Measurements from ENCODE around the gene PLXNB2.

The PLXNB2 gene

DNA sequence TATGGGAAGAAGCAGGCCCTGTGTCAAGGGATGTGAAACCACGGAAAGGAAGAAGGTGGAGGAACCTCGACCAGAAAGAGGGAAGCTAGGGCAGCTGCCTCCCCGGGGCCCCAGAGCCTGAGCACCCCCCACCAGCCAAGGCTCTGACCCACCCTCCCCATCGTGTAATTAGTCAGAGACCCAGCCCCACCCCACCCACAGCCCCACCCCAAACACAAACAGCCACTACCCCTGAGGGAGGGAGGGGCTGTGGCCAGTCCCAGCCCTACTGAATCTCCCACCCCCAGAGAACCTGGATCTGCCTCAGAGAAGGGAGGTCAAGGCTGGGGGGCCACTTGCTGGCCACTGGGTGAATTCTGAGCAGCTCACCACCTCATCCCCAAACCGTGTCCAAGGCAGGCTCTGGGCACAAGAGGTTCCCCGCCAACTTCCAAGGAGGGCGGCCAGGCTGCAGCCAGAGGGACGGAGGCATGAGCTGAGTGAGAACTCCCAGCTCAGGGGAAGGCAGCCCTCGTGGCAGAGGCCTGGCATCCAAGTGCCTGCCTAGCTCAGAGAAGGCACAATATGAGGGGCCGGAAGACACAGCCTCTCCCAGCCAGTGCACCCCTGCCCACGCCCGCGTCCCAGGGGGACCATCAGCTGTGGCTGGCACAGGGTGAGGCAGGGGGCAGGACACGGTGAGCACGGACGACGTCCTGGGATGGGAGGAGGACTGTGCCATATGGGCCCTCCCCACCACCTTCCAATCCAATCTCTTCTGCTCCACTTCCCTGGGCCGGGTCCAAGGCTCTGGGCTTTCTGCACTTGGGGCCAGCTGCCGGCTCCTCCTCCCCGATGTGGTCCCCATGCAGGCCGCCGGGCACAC is 2.7 kb downstream of the PLXNB2 start:
- peak overlapping the region; percentile 97 for H3K4me3 ChIP-seq (ENCODE audit: low read length)
- no peak overlapping the region for H2AFZ ChIP-seq (ENCODE audit: low read depth, low read length)
- H3K36me3 ChIP-seq (ENCODE audit: insufficient read depth, low read length) = peaks cover 26% of the 10 kb centered on the region
- no peaks in the 10 kb centered on the region for H3K27me3 ChIP-seq (ENCODE audit: insufficient read depth, low read length)
- peaks cover 49% of the 10 kb centered on the region for H3K4me1 ChIP-seq (ENCODE audit: insufficient read depth, low read length)
- H3K9me3 ChIP-seq (ENCODE audit: low read length) = no peaks in the 10 kb centered on the region

DNA sequence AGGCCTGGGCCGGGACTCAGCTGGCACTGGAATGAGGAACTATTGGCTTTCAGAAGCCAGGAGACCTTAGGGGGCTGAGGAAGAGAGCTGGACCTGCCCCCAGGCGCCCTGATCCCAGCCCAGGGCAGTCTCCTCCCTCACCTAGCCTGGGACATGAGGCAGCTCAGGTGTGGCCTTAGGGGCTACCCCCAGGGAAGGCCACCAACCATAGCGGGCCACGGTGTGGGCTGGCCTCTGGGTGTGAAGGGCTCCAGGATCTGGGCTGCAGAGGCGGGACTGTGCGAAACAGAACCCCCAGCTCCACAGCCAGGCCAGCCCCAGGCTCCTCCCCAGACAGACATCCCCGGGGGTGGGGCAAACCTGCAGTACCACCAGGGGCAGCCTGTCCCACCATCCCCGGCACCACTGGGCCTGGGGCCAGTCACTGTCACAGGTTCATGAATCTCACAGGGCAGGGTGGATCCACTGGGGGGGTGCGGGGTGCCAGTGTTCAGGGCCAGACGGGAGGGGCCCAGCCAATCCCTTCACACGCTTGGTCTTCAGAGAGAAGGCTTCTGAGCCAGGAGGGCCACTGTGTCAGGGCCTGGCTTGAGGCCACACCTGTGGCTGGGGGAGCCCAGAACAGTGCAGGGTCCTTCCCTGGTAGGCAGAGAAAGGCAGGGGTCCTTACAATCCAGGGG is 3.5 kb downstream of the PLXNB2 start:
- H2AFZ ChIP-seq (ENCODE audit: low read depth, low read length) = no peak overlapping the region
- no peaks in the 10 kb centered on the region for H3K27me3 ChIP-seq (ENCODE audit: insufficient read depth, low read length)
- no peak overlapping the region for H3K4me3 ChIP-seq (ENCODE audit: low read length)
- H3K36me3 ChIP-seq (ENCODE audit: insufficient read depth, low read length) = peaks cover 26% of the 10 kb centered on the region
- peaks cover 43% of the 10 kb centered on the region for H3K4me1 ChIP-seq (ENCODE audit: insufficient read depth, low read length)
- no peaks in the 10 kb centered on the region for H3K9me3 ChIP-seq (ENCODE audit: low read length)

GRCh38 chr22:50303515-50303847 is 4.0 kb downstream of the PLXNB2 start:
- Histone ChIP-seq H2AFZ (ENCODE audit: low read depth, low read length) (no peak overlapping the region), H3K36me3 (ENCODE audit: insufficient read depth, low read length) (peaks cover 26% of the 10 kb centered on the region), H3K4me3 (ENCODE audit: low read length) (no peak overlapping the region), H3K27me3 (ENCODE audit: insufficient read depth, low read length) (no peaks in the 10 kb centered on the region), H3K4me1 (ENCODE audit: insufficient read depth, low read length) (peaks cover 38% of the 10 kb centered on the region), H3K9me3 (ENCODE audit: low read length) (no peaks in the 10 kb centered on the region)

DNA sequence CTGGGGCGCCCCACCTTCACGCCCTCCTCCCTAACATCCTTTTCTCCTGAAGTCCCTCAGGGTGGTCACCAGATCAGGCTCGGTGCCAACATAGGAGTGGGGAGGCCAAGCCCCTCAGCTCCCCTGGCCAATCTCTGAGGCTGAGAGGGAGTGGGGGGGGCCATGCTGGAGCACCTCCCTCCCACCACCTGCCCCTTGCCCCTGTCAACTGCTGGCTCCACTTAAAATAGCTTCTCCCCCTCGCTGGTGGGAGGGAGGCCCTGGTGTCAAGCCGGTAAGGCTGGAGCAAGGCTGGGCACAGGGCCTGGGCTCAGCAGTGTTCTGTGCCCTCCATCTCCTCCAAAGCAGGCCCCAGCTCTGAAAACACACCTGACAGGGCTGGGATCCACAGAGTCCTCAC is 4.9 kb downstream of the PLXNB2 start:
- H3K4me1 ChIP-seq (ENCODE audit: insufficient read depth, low read length) = peaks cover 31% of the 10 kb centered on the region

DNA sequence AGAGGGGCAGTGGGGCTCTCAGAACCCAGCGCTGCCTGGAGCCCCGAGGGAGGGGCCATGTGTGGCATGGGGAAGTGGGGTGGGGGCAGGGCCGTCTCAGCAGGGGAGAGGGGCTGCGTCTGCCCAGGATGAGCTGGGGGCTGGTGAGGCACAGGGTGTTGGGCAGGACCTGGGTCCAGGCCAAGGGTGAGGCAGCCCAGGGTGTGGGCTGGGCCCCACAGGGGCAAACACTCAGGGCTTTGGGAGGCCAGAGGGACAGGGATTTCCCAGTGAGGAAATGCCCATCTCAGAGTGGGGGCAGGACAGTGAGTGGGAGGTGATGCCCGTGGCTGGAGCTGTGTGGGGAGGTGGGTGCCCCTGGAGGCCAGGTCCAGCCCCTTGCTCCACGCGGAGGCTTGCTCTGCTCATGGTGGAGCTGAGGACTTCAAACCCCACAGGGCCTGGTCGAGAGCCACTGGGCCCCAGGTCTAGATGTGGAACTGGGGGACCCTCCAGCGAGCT is 5.4 kb downstream of the PLXNB2 start:
- no peaks in the 10 kb centered on the region for H3K9me3 ChIP-seq (ENCODE audit: low read length)
- H3K4me3 ChIP-seq (ENCODE audit: low read length) = no peak overlapping the region
- H3K27me3 ChIP-seq (ENCODE audit: insufficient read depth, low read length) = no peaks in the 10 kb centered on the region
- H3K4me1 ChIP-seq (ENCODE audit: insufficient read depth, low read length) = peaks cover 31% of the 10 kb centered on the region
- no peak overlapping the region for H2AFZ ChIP-seq (ENCODE audit: low read depth, low read length)
- peaks cover 26% of the 10 kb centered on the region for H3K36me3 ChIP-seq (ENCODE audit: insufficient read depth, low read length)

More for the DNA sequence above, 4.9 kb downstream of the PLXNB2 start:
- no peaks in the 10 kb centered on the region for H3K9me3 ChIP-seq (ENCODE audit: low read length)
- no peak overlapping the region for H3K4me3 ChIP-seq (ENCODE audit: low read length)
- no peaks in the 10 kb centered on the region for H3K27me3 ChIP-seq (ENCODE audit: insufficient read depth, low read length)
- H3K36me3 ChIP-seq (ENCODE audit: insufficient read depth, low read length) = peaks cover 26% of the 10 kb centered on the region
- no peak overlapping the region for H2AFZ ChIP-seq (ENCODE audit: low read depth, low read length)

GRCh38 chr22:50301581-50301991 is 5.9 kb downstream of the PLXNB2 start:
- H3K4me3 ChIP-seq (ENCODE audit: low read length) = no peak overlapping the region
- no peak overlapping the region for H2AFZ ChIP-seq (ENCODE audit: low read depth, low read length)
- H3K27me3 ChIP-seq (ENCODE audit: insufficient read depth, low read length) = no peaks in the 10 kb centered on the region
- peaks cover 26% of the 10 kb centered on the region for H3K36me3 ChIP-seq (ENCODE audit: insufficient read depth, low read length)
- no peaks in the 10 kb centered on the region for H3K9me3 ChIP-seq (ENCODE audit: low read length)
- H3K4me1 ChIP-seq (ENCODE audit: insufficient read depth, low read length) = peaks cover 31% of the 10 kb centered on the region

GRCh38 chr22:50300620-50301257 is 6.7 kb downstream of the PLXNB2 start:
- peaks cover 26% of the 10 kb centered on the region for H3K36me3 ChIP-seq (ENCODE audit: insufficient read depth, low read length)
- no peaks in the 10 kb centered on the region for H3K27me3 ChIP-seq (ENCODE audit: insufficient read depth, low read length)
- H3K4me1 ChIP-seq (ENCODE audit: insufficient read depth, low read length) = peaks cover 25% of the 10 kb centered on the region
- no peaks in the 10 kb centered on the region for H3K9me3 ChIP-seq (ENCODE audit: low read length)
- no peak overlapping the region for H2AFZ ChIP-seq (ENCODE audit: low read depth, low read length)
- no peak overlapping the region for H3K4me3 ChIP-seq (ENCODE audit: low read length)

- H3K36me3 ChIP-seq (ENCODE audit: insufficient read depth, low read length) = peaks cover 26% of the 10 kb centered on the region
- no peak overlapping the region for H3K4me3 ChIP-seq (ENCODE audit: low read length)
- no peak overlapping the region for H2AFZ ChIP-seq (ENCODE audit: low read depth, low read length)
- H3K27me3 ChIP-seq (ENCODE audit: insufficient read depth, low read length) = no peaks in the 10 kb centered on the region
- peaks cover 17% of the 10 kb centered on the region for H3K4me1 ChIP-seq (ENCODE audit: insufficient read depth, low read length)
- no peaks in the 10 kb centered on the region for H3K9me3 ChIP-seq (ENCODE audit: low read length)
These were observed 7.4 kb downstream of the PLXNB2 start for GRCh38 chr22:50299785-50300619.

DNA sequence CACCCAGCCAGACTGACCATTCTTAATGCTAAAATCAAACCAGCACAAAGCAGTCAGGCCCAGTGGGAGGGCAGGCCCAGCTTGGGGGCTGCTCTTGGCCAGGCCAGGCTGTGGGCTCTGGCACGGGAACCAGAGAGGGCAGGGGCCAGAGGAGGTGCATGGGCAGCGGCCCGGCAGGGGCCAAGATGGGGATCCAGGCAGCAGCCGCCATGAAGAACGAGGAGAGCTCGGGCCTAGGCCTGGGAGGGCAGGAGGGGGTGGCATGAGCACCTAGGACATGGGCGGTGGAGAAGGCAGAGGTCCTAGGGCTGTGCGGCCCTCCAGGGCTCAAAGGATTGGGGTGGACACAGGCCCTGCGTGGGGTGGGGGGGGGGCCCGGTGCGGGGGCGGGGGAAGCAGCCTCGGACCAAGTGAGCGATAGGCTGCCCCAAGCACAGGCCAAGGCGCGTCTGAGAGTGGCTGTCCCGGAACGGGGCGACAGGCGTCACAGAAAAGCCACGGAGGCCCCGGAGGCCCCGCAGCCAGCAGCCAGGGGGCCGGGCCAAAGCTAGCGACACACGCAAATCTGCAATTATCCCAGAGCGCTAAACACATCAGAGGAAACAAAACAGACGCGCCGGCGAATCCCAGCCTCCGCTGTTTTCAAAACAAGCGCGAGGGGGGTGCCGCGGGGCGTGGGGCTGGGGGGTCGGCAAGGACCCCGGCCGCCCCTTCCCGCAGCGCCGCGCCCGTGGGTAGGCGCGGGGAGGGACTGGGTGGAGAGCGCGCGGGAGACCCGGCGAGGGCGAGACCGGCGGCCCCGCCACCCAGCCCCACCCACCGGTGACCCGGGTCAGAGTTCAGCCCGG is 8.3 kb downstream of the PLXNB2 start:
- H3K36me3 ChIP-seq (ENCODE audit: insufficient read depth, low read length) = peaks cover 26% of the 10 kb centered on the region
- no peaks in the 10 kb centered on the region for H3K27me3 ChIP-seq (ENCODE audit: insufficient read depth, low read length)
- no peak overlapping the region for H3K4me3 ChIP-seq (ENCODE audit: low read length)
- H2AFZ ChIP-seq (ENCODE audit: low read depth, low read length) = no peak overlapping the region
- H3K4me1 ChIP-seq (ENCODE audit: insufficient read depth, low read length) = peaks cover 14% of the 10 kb centered on the region
- H3K9me3 ChIP-seq (ENCODE audit: low read length) = no peaks in the 10 kb centered on the region

DNA sequence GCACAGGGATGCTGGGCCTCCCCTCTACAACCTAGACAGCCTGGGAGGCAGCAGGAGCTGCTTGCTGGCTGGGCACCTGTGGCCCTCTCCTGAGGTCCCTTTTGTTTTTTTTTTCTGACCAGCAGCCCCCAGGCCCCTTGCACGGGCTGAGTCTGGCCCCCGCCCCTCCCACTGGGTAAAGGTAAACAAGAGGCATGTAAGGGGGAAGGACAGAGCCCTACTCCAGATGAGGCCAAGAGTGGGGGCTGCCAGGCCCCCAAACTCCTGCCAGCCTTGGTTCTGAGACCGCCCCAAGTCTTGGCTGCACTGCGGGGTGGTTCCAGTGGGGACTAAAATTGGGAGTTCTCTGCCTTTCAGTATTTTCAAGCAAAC is 9.2 kb downstream of the PLXNB2 start:
- Histone ChIP-seq H3K36me3 (ENCODE audit: insufficient read depth, low read length) (peaks cover 17% of the 10 kb centered on the region), H3K9me3 (ENCODE audit: low read length) (no peaks in the 10 kb centered on the region)

GRCh38 chr22:50297510-50298265 is 9.8 kb downstream of the PLXNB2 start:
- peaks cover 14% of the 10 kb centered on the region for H3K36me3 ChIP-seq (ENCODE audit: insufficient read depth, low read length)
- no peaks in the 10 kb centered on the region for H3K27me3 ChIP-seq (ENCODE audit: insufficient read depth, low read length)
- H2AFZ ChIP-seq (ENCODE audit: low read depth, low read length) = no peak overlapping the region
- H3K4me3 ChIP-seq (ENCODE audit: low read length) = no peak overlapping the region
- H3K9me3 ChIP-seq (ENCODE audit: low read length) = no peaks in the 10 kb centered on the region
- peaks cover 18% of the 10 kb centered on the region for H3K4me1 ChIP-seq (ENCODE audit: insufficient read depth, low read length)

More for the DNA sequence above, 9.2 kb downstream of the PLXNB2 start:
- H3K27me3 ChIP-seq (ENCODE audit: insufficient read depth, low read length) = no peaks in the 10 kb centered on the region
- no peak overlapping the region for H3K4me3 ChIP-seq (ENCODE audit: low read length)
- no peak overlapping the region for H2AFZ ChIP-seq (ENCODE audit: low read depth, low read length)
- H3K4me1 ChIP-seq (ENCODE audit: insufficient read depth, low read length) = peaks cover 15% of the 10 kb centered on the region
